HFF-Myc (cell line): Measurements from ENCODE around the gene DAAM1.

ENCODE experiments used
- DNase-seq: peaks from one replicate; pipeline ENCODE4 v3.0.0-alpha.2; 2011; ENCODE audit warnings: low read depth; ENCODE audit errors: extremely low read depth
- H3K4me3 ChIP-seq: replicated peaks from 2 replicates; pipeline ENCODE4 v1.5.1; 2011; ENCODE audit warnings: low read depth, mild to moderate bottlenecking, control low read depth, low read length
- TF ChIP-seq, protein P1 (sequence below): IDR thresholded peaks from 2 replicates; pipeline ENCODE4 v1.5.1; 2012; ENCODE audit warnings: mild to moderate bottlenecking, low read depth, low read length, control low read depth; ENCODE audit errors: missing control alignments

Gene DAAM1

DNA sequence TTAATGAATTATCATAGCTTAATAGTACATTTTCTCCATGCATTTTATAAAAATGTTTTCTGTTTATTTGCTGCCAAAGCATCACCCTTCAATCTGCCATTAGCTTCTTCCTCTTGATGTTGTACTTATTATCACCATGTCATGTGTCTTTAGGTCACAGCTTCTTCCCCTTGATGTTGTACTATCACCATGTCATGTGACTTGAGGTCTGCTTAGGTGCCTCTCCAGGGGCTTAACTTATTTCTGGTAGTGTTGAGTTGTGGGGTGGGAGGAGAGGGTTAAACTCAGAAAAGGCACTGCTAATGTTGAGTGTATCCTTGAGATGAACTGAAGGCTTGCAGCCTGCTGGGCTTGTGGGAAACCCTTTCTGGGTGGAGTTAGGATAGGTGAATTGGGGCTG, 87.8 kb downstream of the DAAM1 start:
- no peak overlapping the region for H3K4me3 ChIP-seq
- no peak for DNase-seq
- TF ChIP-seq, protein P1, sequence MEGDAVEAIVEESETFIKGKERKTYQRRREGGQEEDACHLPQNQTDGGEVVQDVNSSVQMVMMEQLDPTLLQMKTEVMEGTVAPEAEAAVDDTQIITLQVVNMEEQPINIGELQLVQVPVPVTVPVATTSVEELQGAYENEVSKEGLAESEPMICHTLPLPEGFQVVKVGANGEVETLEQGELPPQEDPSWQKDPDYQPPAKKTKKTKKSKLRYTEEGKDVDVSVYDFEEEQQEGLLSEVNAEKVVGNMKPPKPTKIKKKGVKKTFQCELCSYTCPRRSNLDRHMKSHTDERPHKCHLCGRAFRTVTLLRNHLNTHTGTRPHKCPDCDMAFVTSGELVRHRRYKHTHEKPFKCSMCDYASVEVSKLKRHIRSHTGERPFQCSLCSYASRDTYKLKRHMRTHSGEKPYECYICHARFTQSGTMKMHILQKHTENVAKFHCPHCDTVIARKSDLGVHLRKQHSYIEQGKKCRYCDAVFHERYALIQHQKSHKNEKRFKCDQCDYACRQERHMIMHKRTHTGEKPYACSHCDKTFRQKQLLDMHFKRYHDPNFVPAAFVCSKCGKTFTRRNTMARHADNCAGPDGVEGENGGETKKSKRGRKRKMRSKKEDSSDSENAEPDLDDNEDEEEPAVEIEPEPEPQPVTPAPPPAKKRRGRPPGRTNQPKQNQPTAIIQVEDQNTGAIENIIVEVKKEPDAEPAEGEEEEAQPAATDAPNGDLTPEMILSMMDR = no peak

DNA sequence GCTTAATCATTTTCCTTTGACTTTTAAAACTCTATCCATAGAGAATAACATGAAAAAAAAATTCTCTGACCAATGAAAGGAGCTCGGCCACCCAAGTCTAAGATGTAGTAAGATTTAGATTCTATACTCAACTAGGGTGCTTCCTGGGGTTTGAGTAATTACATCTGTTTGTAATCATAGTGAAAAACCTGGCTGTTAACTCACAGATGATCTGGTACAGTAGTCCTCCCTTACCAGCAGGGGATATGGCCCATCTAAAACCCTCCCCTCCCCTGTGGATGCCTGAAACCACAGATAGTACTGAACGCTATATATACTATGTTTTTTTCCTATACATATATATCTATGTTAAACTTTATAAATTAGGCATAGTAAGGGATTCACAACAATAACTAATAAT, 89.2 kb downstream of the DAAM1 start:
- TF ChIP-seq, protein P1 = peak; percentile 8
- no peak for DNase-seq

DNA sequence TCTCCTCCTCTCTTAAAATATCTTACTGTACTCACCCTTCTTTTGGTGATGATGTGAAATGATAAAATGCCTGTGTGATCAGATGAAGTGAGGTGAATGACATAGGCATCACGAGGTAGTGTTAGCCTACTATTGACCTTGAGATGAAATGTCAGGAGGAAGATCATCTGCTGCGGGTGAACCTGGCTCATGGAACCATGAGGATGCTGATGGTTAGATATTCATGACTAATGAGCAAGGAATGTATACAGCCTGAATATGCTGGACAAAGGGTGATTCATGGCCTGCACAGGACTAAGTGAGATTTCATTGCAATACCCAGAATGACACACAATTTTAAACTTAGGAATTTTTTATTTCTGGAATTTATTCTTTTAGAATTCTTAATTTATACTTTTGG, 89.6 kb downstream of the DAAM1 start:
- H3K4me3 ChIP-seq = no peak overlapping the region
- DNase-seq = peak; percentile 79
- TF ChIP-seq, protein P1 = no peak

More for the DNA sequence above, 89.2 kb downstream of the DAAM1 start:
- no peak overlapping the region for H3K4me3 ChIP-seq

DNA sequence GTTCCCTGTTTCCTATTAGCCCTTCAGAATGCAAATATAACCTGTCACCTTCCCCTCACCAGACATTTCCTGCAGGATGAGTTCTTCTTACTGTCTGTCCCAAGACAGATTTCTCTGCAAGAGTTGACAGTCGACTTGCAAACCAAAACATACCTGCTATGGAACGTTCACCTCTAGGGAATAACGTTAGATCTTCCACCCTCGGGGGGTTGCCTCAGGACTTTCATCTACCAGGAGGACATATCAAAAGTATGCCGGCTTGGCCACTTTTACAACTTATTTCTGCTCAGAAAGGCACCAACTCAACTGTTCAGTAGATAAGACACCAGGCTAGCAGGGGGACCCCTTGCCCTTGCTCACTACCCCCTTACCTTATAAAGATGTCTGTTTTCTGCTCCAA, 92.5 kb downstream of the DAAM1 start:
- DNase-seq = no peak
- TF ChIP-seq, protein P1 = no peak
- no peak overlapping the region for H3K4me3 ChIP-seq

DNA sequence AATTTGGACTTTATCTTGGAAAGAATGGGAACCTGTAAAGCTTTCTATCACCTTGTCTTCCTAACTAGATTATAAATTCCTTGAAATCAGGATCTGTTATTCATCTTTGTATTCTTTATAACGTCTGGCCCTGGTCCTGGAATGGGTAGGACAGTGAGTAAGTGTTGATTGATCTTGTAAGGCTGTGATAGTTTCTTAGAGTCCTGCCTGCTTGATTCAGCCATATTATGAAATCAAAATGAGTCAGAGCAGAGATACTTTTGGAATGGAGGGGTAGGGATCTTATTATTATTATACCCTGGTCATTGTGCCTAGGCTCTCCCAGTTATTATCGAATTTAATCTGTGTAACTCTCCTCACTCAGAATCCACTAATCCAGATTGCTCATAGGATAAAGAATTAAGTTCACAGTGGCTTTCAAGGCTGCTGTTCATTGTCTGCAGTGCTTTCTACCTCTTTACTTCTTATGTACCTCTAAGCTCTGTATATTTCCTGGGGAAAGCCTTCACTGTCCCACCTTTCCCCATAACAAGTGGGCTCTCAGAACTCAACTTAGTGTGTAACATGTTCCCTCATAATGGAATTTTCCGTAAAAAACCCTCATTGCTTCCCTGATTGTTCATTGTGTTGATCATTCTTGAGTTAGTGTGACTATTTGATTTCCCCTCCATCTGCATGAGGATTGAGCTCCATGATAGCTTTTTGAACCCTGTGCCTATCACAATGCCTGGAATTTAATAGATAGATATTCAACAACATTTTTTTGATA, 93.3 kb downstream of the DAAM1 start:
- TF ChIP-seq, protein P1 = no peak
- no peak for DNase-seq
- H3K4me3 ChIP-seq = no peak overlapping the region

DNA sequence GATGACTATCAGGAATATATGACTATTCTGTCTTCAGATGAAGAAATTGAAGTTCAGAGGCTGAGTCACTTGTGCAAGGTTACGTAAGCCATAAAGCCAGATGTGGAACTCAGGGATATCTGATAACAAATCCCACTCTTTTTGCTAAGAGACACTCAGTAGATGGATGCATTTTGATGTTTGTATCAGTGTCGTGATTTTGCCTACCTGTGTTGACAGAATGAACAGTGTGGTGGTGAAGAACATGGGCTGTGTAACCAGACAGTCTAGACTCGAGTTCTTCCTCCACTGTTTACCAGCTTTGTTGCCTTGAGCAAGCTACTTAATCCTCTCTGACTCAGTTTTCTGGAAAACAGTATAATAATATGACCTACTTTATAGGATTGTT, 93.9 kb downstream of the DAAM1 start:
- TF ChIP-seq, protein P1 = no peak
- no peak overlapping the region for H3K4me3 ChIP-seq
- DNase-seq = no peak

DNA sequence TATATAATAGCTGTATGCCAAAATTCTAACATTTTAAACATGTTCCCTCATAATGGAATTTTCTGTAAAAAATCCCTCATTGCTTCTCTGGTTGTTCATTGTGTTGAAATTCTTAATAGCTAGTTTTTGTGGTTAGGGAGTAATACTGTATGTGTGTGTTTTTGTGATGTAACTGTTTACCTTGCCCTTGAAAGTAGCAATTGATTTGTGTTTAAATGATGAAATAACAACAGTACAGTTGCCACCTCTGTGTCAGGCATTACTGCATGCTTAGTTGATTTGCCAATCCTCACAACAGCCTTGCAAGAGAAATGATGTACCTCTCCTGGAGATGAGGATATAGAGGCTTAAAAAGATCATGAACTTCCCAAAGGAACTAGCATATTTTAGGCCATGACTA, 94.9 kb downstream of the DAAM1 start:
- TF ChIP-seq, protein P1 = no peak
- DNase-seq = no peak

More for the DNA sequence above, 94.9 kb downstream of the DAAM1 start:
- no peak overlapping the region for H3K4me3 ChIP-seq
